ENCODE data around the gene PTPN3.

DNA sequence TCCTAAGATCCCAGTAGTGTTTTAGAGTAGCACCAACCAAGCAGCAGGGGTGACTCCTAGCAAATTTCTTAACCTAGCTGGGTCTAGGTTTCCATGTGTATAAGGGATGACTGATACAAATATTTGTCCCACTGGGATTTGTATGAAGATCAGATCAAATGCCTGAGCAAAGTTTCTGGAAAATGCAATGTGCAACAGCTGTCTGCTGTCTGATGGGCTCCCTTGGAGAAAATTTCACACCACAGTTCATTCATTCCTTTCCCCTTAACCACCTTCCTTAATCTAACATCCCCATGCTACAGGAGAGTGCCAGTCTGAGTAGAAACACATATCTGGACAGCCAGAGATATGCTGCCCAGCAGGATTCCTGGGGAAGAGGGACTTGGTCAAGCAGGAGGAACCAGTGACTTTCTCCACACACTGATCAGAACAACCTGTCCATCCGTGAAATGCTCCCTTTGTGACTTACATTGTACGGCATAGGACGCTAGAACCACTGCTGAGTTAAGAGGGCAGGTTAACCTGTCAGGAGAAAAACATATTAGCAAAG, 53.3 kb downstream of the PTPN3 start:
- TF ChIP-seq MAZ (IDR thresholded peaks at IDR 0.05; ENCODE audit: borderline replicate concordance, low read depth, low read length) = no peak
- no peak for TF ChIP-seq SREBF2 (IDR thresholded peaks at IDR 0.05)
- TF ChIP-seq, protein P1, sequence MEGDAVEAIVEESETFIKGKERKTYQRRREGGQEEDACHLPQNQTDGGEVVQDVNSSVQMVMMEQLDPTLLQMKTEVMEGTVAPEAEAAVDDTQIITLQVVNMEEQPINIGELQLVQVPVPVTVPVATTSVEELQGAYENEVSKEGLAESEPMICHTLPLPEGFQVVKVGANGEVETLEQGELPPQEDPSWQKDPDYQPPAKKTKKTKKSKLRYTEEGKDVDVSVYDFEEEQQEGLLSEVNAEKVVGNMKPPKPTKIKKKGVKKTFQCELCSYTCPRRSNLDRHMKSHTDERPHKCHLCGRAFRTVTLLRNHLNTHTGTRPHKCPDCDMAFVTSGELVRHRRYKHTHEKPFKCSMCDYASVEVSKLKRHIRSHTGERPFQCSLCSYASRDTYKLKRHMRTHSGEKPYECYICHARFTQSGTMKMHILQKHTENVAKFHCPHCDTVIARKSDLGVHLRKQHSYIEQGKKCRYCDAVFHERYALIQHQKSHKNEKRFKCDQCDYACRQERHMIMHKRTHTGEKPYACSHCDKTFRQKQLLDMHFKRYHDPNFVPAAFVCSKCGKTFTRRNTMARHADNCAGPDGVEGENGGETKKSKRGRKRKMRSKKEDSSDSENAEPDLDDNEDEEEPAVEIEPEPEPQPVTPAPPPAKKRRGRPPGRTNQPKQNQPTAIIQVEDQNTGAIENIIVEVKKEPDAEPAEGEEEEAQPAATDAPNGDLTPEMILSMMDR (IDR thresholded peaks at IDR 0.05) = no peak
- no peak for TF ChIP-seq POLR2A (IDR thresholded peaks at IDR 0.05; ENCODE audit: low read length)
- TF ChIP-seq HOXB5 (CRISPR knock-in tag; IDR thresholded peaks at IDR 0.05) = no peak
